HG02798 (cell line): Measurements from ENCODE around the gene OR6K2.

Experiments
- ATAC-seq: cut with Tn5 transposase; IDR thresholded peaks from one replicate; pipeline ENCODE4 v1.9.1; 2021; ENCODE audit warnings: mild to moderate bottlenecking; ENCODE audit not compliant: unreplicated experiment, poor library complexity

The OR6K2 gene

DNA sequence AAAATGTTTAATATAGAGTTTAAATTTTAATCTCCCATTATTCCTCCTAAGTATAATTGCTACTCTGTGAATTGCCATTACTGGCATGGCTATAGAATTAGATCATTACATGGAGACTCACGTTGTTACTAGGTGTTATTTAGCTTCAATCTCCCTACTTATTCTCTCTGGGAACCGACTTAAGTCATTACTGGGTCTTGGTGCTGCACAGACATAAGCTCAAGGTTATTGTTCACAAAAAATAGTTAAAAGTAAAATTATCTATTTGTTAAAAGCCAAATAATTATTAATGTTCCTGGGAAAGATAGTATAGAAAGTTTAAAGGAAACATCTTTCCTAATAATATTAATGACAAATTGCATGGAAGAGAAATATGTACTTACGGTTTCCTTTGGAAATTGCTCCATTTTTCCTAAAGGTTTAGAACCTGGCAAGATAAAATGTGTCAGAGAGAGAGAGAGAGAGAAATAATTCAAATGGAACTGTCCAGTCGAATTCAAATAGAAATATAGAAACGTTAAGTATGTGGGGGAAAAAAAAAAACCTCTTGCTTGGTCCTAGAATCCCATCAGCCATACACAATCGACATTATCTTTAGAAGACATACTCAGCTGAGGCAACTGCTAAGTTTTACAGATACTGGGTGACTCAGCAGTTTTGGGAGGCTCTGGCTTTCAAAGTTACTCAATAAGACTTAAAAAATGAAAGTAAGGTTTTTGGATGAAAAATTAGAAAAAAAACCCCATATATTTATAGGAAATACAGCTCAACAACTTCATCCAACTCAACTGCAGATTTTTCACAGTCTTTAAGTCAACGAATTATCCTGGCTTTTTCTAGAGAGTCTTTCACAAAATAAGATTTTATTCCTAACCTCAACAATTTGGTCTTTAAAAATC is 14.1 kb downstream of the OR6K2 start, which contains the start of gene SPTA1:
Gene SPTA1, minus strand, starts transcription at position 605 of the 899 bp plus-strand sequence. Its CDS starts 198 bp downstream, at position 407.
- no peak for ATAC-seq

DNA sequence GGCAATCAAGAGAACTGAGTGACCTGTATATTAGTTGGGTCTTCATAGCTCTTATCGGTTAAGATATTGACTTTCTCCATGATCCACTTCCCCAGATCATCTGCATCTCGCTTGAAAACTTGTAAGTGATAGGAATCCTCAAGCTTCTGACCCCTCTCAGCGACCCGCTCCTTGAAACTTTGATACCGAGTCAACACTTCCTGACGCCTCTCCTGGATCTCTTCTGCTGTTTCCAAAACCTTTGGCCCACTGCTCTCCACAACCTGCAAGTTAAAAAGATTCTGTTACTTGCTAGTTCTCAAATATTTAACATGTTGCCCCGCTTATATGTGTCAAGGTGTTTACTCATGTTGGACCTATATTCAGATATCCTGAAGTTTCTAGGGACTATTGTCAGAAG is 15.4 kb downstream of the OR6K2 start:
- ATAC-seq, result no peak

DNA sequence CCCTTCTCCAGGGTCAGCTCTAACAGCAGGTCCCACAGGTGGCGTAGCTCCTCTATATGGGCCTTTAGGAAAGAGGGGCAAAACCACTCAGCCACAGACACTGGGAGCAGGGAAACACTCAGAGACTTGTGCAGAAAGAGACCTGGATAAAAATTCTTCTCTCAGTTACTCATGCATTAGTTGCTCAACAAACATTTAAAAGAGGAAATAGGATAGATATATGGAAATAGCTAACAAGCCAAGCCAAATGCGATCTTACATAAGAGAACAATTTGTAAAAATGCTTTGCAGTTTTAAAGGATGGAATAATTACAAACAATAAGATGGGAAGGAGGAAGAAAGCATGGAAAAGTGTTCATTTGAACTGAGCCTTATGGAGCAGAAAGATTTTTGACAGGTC is 18.8 kb downstream of the OR6K2 start:
- ATAC-seq, result no peak

DNA sequence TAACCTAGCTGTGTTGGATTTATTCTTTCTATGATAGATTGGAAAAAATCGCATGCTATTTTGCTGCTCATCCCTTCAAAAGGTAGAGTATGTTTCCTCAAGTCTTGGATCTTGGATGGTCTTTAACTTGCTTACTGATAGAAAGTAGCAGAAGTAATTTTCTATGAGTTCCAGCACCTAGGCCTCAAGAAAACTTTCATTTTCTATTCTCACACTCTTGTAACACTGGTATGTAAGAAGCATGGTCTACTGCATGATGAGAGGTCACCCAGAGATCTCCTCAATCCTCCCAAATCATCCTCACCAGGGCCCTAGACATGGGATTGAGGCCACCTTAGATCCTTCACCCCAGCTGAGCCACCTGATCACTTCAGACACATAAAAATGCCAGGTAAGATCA is 21.2 kb downstream of the OR6K2 start:
- peak; percentile 46 for ATAC-seq

DNA sequence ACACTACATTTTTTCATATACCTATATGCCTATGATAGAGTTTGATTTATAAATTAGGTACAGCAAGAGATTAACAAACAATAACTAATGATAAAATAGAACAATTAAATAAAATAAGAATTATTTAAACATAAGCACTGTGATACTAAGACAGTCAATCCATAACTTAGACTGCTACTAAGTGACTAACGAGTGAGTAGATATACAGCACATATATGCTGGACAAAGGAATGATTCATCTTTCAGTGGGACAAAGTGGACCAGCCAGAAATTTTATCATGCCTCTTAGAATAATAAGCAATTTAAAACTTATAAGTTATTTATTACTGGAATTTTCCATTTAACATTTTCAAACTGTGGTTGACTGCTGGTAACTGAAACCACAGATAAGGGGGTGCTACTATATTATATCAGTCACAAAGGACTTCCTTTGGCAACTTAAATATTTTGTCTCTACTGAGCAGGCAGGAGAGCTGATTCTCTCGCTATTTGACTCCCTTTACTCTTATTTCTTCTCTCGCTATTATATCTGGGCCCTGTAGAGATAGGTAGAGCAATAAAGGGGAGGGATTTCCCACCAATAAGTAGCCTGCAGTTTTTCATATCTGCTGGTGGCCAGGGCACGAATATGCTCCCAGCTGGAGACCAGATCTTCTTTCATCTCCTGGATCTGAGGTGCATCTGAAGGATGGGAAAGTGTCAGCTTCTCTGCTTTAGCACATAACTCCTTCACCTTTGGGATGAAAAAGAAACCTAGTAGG is 24.7 kb downstream of the OR6K2 start:
- no peak for ATAC-seq

DNA sequence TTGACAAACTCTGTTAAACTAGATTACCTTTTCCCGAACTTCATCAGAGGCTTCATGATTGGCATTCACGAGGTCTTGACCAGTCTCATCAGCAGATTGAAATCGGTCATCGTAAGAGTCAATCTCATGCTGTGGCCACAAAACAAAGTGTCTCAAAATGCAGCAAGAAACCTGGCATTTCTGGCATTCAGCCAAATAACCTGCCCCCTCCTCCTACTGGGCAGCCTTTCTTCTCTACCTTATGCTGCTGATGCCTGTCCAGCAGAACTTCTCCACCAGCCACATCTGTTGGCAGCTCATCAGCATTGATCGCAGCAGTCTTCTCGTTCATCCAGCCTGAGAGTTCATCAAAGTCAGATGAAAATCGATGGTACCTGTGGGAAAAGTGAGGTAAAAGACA is 26.1 kb downstream of the OR6K2 start:
- no peak for ATAC-seq

DNA sequence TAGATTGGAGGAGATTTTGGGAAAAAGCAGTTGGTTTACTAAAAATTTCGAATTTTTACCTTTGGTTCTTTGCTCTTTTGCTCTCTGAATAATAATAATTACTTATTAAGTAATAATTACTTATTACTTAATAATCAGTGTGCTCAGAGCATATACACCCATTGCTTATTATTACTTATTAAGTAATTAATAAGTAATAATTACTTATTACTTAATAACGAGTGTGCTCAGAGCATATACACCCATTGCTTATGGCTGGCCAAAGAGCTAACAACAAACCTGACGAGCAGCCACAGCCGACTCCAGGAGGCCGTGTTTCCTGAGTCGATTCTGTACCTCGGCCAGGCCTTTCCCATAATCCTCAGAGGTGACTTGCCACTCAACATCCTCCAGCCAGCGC is 34.4 kb downstream of the OR6K2 start:
- no peak for ATAC-seq

DNA sequence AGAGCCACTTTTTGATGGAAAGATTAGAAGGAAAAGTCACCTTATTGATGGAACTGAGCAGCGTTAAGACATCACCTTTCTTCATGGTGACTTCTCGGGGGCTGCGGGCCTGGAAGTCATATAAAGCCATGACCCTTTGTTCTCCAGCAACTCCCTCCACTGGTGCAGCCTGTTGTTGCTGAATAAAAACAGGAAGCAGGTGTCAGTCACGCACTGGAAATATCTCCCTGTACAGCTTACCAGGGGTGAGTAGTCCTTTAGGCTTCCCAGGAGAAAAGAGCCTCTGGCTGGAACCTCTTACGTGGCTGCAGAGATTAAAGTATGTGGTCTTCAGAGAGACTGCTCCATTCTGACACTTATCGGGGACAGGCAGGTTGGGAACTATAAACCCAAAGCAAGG is 45.9 kb downstream of the OR6K2 start:
- ATAC-seq, result no peak

DNA sequence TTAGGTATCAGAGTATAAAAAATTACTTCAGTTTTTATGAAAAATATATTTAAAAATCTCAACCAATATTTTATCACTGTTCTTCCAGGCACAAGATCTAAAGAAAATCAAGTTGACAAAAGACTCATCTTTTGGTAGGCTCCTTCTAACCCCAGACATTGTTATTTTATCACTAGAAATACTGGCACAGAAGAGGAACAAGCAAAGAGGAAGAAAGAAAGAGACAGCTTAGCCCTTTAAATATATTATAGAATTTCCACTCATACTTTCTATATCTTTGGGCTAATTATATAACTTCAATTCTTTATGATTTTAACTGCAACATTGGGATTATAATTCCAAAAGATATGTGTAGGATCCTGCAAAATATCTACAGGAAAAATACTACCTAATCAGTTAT is 46.4 kb downstream of the OR6K2 start:
- no peak for ATAC-seq

DNA sequence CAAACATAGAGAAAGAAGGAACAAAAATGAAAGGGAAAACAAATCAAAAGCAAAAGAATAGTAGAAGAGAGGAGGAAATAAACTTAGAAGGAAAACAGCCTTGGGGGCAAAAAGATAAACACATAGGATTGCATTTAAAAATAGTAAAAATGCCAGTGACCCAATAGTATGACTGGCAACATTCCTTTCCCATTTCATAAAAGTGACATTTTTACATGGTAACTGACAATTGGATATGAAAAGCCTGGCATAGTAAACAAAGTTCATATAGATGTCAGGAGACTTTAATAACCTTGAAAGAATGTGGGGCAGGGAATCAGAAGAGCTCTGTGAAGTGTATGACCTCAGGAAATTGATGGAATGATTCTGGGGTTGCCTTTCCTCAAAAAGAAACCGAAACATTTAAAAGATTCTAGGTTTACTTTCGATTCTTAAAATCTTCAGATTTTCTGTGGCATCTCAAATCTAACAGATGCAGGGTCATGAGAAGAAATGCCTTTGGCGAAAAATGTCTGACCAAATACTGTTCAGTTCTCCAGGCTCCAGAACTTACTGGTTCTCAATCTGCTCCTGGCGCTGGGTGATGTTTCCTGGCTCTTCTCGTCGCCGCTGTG is 47.6 kb downstream of the OR6K2 start:
- no peak for ATAC-seq
